HepG2 (cell line): Measurements from ENCODE around the gene ENGASE. TPM values are rescaled to one million over a fixed set of nuclear protein-coding genes. Genes with fewer than 3 reads are reported as not detected.

Source experiments
- AGO2 ChIP-seq: fragments of 200-400 bp; formaldehyde crosslinking; optimal IDR thresholded peaks from 2 replicates; pipeline ENCODE3; 2017; ENCODE audit warnings: mild to moderate bottlenecking, low read depth, low read length, moderate library complexity
- ATF7-NPFF ChIP-seq: sonication (generic); formaldehyde crosslinking; IDR thresholded peaks from 2 replicates; pipeline ENCODE4 v1.8.1; 2023; ENCODE audit warnings: mild to moderate bottlenecking, low read depth, missing genetic modification reagents, moderate library complexity
- CBX5 ChIP-seq: sonication (generic); formaldehyde crosslinking; IDR thresholded peaks from 2 replicates; pipeline ENCODE4 v1.4.0; 2020; ENCODE audit warnings: missing genetic modification reagents, borderline replicate concordance
- GLI4 ChIP-seq: sonication (generic); formaldehyde crosslinking; IDR thresholded peaks from 2 replicates; pipeline ENCODE4 v1.5.1; 2020; ENCODE audit warnings: missing genetic modification reagents, mild to moderate bottlenecking, moderate library complexity, borderline replicate concordance
- HNRNPLL ChIP-seq: fragments of 200-400 bp; formaldehyde crosslinking; IDR thresholded peaks from 2 replicates; pipeline ENCODE4 v1.6.1; 2017; ENCODE audit warnings: mild to moderate bottlenecking, low read depth, low read length; ENCODE audit not compliant: poor library complexity, severe bottlenecking
- JUND ChIP-seq: sonication (generic); formaldehyde crosslinking; IDR thresholded peaks from 2 replicates; pipeline ENCODE4 v1.8.0; 2022; ENCODE audit warnings: mild to moderate bottlenecking, missing genetic modification reagents
- KAT2B ChIP-seq: fragments of 150-350 bp; IDR thresholded peaks from 2 replicates; pipeline ENCODE4 v1.6.1; 2014; ENCODE audit warnings: low read depth, low read length, borderline replicate concordance
- KDM3A ChIP-seq: IDR thresholded peaks from 2 replicates; pipeline ENCODE4 v1.6.1; 2018; ENCODE audit warnings: low read depth, missing compliant biosample characterization
- MIXL1 ChIP-seq: IDR thresholded peaks from 2 replicates; pipeline ENCODE4 v1.6.1; 2016
- MYNN ChIP-seq: sonication (generic); formaldehyde crosslinking; IDR thresholded peaks from 2 replicates; pipeline ENCODE4 v1.4.0; 2020; ENCODE audit warnings: mild to moderate bottlenecking, low read depth, missing genetic modification reagents
- SNAPC2 ChIP-seq: sonication (generic); formaldehyde crosslinking; IDR thresholded peaks from 2 replicates; pipeline ENCODE4 v1.8.1; 2022; ENCODE audit warnings: mild to moderate bottlenecking, missing genetic modification reagents
- UBTF ChIP-seq: sonication (generic); formaldehyde crosslinking; IDR thresholded peaks from 2 replicates; pipeline ENCODE4 v1.4.0; 2020; ENCODE audit warnings: mild to moderate bottlenecking, missing genetic modification reagents
- XRCC5 ChIP-seq: fragments of 200-400 bp; formaldehyde crosslinking; optimal IDR thresholded peaks from 2 replicates; pipeline ENCODE3; 2017; ENCODE audit warnings: mild to moderate bottlenecking, low read length
- ZBTB42 ChIP-seq: sonication (generic); formaldehyde crosslinking; IDR thresholded peaks from 2 replicates; pipeline ENCODE4 v1.5.0; 2020; ENCODE audit warnings: mild to moderate bottlenecking, missing genetic modification reagents
- ZFYVE20 ChIP-seq: sonication (generic); formaldehyde crosslinking; IDR thresholded peaks from 2 replicates; pipeline ENCODE4 v1.8.0; 2023; ENCODE audit warnings: low read depth, mild to moderate bottlenecking, moderate library complexity, missing genetic modification reagents, borderline replicate concordance
- ZNF225 ChIP-seq: sonication (generic); formaldehyde crosslinking; IDR thresholded peaks from 2 replicates; pipeline ENCODE4 v1.4.0; 2020; ENCODE audit warnings: mild to moderate bottlenecking, missing genetic modification reagents
- ZNF318 ChIP-seq: sonication (generic); formaldehyde crosslinking; IDR thresholded peaks from 2 replicates; pipeline ENCODE4 v1.4.0; 2020; ENCODE audit warnings: mild to moderate bottlenecking, missing genetic modification reagents
- ZNF766 ChIP-seq: sonication (generic); formaldehyde crosslinking; IDR thresholded peaks from 2 replicates; pipeline ENCODE4 v1.5.0; 2020; ENCODE audit warnings: missing genetic modification reagents, borderline replicate concordance
- ZSCAN12 ChIP-seq: sonication (generic); formaldehyde crosslinking; IDR thresholded peaks from 2 replicates; pipeline ENCODE4 v1.9.0; 2021; ENCODE audit warnings: mild to moderate bottlenecking, missing genetic modification reagents
- polyA plus RNA-seq, 8 experiments: library from polyadenylated mRNA; depleted of rRNA in 3 of 8; stranded (reverse) in 7 of 8; unstranded in 1 of 8; fragments of >200 nt; fragmentation: Illumina TruSeq in 4 of 8; extraction: Trizol in 4 of 8; gene quantifications; 2 replicates each; pipeline versions ENCODE4 v1.2.1 to v1.2.3, GENCODE V29; 2011 to 2016; ENCODE audit warnings: low read depth in 4 of 8, missing spikeins in 1 of 8, mixed read lengths in 1 of 8; ENCODE audit not compliant: insufficient read depth in 1 of 8
- total RNA-seq, 5 experiments: library from RNA; depleted of rRNA; stranded (reverse); fragments of >200 nt; fragmentation: Illumina TruSeq; extraction: Trizol; gene quantifications; 2 replicates each; pipeline ENCODE4 v1.2.3, GENCODE V29; 2016; ENCODE audit warnings: low read depth in 1 of 5

The ENGASE gene
- total and polyA plus RNA-seq, 2 of the 13 experiments (the other 11 are each of a cell fraction or from before 2014, with no cell fraction given), result 10.6 to 18.1 TPM

GRCh38 chr17:79026376-79027273 lies 48.0 kb upstream of the ENGASE start (continued):
- TF ChIP-seq SNAPC2 (CRISPR knock-in tag) (no peak), ATF7-NPFF (peak; percentile 53), AGO2 (no peak), ZNF225 (no peak), HNRNPLL (no peak), KDM3A (CRISPR knock-in tag) (peak; percentile 28; the same call in 1 of the 2 replicates), MYNN (peak; percentile 16; the same call in 1 of the 2 replicates), ZNF766 (no peak), MIXL1 (CRISPR knock-in tag) (peak; percentile 98), ZBTB42 (CRISPR knock-in tag) (peak; percentile 50; the same call in 1 of the 2 replicates), CBX5 (CRISPR knock-in tag) (0 out of 2 replicates have a peak, but pooled peaks have one; percentile 62), ZFYVE20 (CRISPR knock-in tag) (no peak), XRCC5 (peak; percentile 67), GLI4 (no peak), ZSCAN12 (no peak), UBTF (CRISPR knock-in tag) (peak; percentile 64), JUND (peak; percentile 100), KAT2B (no peak), ZNF318 (no peak; the same call in 1 of the 2 replicates)
